Kidney epithelial cell (primary cell): Measurements from ENCODE around the gene ENOSF1. TPM values are rescaled to one million over a fixed set of nuclear protein-coding genes. Genes with fewer than 3 reads are reported as not detected.

Experiments
- DNase-seq: peaks from one replicate; pipeline ENCODE4 v3.0.0-alpha.2; 2010; ENCODE audit warnings: low read depth
- H3K27me3 ChIP-seq: 2 replicates; pipeline ENCODE4 v1.6.0; 2011; ENCODE audit warnings: low read length; ENCODE audit not compliant: control insufficient read depth, insufficient read depth
- H3K36me3 ChIP-seq: 2 replicates; pipeline ENCODE4 v1.5.1; 2011; ENCODE audit warnings: low read length; ENCODE audit not compliant: control insufficient read depth, insufficient read depth
- H3K4me3 ChIP-seq: 2 replicates; pipeline ENCODE4 v1.5.1; 2011; ENCODE audit warnings: low read depth, mild to moderate bottlenecking, control low read depth, low read length
- total RNA-seq: library from RNA; depleted of rRNA; stranded (reverse); fragments of >200 nt; gene quantifications from 2 replicates; pipeline ENCODE4 v1.2.3, GENCODE V29; 2015
- TF ChIP-seq, protein P1 (sequence below): IDR thresholded peaks from 2 replicates; pipeline ENCODE4 v1.5.1; 2011; ENCODE audit warnings: mild to moderate bottlenecking, moderate library complexity, low read length, control low read depth, inconsistent platforms; ENCODE audit not compliant: insufficient read depth, poor library complexity, severe bottlenecking

ENOSF1 gene
- total RNA-seq, 1 donor from 2014 or later, result 29.7 TPM

DNA sequence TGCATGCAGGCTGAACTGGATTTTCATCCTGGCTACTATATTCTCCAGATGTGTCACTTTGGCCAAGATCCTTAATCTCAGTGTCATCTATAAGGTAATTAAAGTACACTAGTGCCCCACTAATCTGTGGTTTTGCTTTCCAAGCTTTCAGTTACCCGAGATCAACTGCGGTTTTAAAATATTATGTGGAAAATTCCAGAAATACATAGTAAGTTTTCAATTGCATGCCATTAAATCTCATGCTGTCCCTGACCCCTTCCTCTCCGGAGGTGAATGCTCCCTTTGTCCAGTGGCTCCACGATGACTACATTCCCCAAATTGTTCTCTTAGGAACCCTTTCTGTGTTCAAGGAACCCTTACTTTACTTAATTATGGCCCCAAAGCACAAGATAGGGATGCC, 60.3 kb downstream of the ENOSF1 start:
- Histone ChIP-seq H3K27me3 (no peaks in the 10 kb centered on the region), H3K4me3 (no peak overlapping the region), H3K36me3 (no peaks in the 10 kb centered on the region)
- DNase-seq, result no peak
- TF ChIP-seq, protein P1, sequence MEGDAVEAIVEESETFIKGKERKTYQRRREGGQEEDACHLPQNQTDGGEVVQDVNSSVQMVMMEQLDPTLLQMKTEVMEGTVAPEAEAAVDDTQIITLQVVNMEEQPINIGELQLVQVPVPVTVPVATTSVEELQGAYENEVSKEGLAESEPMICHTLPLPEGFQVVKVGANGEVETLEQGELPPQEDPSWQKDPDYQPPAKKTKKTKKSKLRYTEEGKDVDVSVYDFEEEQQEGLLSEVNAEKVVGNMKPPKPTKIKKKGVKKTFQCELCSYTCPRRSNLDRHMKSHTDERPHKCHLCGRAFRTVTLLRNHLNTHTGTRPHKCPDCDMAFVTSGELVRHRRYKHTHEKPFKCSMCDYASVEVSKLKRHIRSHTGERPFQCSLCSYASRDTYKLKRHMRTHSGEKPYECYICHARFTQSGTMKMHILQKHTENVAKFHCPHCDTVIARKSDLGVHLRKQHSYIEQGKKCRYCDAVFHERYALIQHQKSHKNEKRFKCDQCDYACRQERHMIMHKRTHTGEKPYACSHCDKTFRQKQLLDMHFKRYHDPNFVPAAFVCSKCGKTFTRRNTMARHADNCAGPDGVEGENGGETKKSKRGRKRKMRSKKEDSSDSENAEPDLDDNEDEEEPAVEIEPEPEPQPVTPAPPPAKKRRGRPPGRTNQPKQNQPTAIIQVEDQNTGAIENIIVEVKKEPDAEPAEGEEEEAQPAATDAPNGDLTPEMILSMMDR, result no peak

DNA sequence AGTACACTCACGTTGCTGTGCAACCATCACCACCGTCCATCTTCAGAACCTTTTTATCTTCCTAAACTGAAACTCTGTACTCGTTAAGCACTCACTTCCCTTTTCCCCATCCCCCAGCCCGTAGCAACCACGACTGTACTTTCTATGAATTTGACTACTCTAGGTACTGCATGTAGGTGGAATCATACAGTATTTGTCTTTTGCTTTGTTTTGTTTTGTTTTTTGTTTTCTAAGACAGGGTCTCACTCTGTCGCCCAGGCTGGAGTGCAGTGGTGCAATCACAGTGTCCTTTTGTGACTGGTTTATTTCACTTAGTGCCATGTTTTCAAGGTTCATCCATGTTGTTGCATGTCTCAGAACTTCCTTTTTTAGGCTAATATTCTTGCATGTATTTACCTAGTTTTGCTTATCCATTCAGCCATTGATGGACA, 62.0 kb downstream of the ENOSF1 start:
- no peaks in the 10 kb centered on the region for H3K36me3 ChIP-seq
- no peak overlapping the region for H3K4me3 ChIP-seq
- TF ChIP-seq, protein P1, result no peak
- no peaks in the 10 kb centered on the region for H3K27me3 ChIP-seq
- DNase-seq, result no peak

DNA sequence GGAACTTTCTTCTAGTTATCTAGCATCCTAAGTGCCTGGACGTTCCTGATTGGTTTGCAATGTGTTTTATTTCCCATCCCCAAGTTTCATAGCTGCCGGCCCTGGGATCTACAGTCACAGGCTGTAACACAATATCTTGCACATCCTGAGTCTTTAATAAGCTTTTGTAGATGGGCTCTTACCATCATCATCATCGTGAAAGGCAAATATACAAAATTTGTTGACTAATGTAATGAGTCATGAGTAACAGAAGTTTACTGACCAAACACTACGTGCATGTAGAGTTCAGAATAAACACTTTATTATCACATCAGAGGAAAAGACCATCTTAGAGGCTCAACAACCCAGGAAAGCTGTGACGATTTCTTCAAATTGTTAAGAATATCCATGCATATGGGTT, 63.1 kb downstream of the ENOSF1 start:
- H3K4me3 ChIP-seq, result no peak overlapping the region
- DNase-seq, result no peak
- no peaks in the 10 kb centered on the region for H3K36me3 ChIP-seq
- TF ChIP-seq, protein P1, result no peak
- H3K27me3 ChIP-seq, result no peaks in the 10 kb centered on the region

DNA sequence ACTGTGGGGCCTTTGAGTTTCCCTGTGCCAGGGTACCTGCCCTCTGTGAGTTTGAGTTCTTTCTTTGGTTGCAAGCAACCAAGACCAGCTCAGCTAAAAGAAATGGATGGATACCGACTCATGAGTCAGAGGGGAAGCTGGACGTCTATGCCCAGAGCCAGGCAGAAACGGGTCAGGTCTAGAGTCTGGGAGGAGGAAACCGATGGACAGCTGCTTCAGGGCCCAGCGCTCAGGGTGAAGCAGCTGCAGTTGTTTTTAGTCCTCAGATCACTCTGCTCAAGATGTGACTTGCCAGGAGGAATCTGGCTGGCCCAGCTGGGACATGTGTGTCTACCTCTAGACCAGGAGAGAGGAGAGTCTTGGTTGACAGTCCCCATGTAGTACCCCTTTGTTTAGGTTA, 65.1 kb downstream of the ENOSF1 start:
- no peak for DNase-seq
- Histone ChIP-seq H3K27me3 (no peaks in the 10 kb centered on the region), H3K36me3 (no peaks in the 10 kb centered on the region), H3K4me3 (no peak overlapping the region)
- TF ChIP-seq, protein P1, result no peak

DNA sequence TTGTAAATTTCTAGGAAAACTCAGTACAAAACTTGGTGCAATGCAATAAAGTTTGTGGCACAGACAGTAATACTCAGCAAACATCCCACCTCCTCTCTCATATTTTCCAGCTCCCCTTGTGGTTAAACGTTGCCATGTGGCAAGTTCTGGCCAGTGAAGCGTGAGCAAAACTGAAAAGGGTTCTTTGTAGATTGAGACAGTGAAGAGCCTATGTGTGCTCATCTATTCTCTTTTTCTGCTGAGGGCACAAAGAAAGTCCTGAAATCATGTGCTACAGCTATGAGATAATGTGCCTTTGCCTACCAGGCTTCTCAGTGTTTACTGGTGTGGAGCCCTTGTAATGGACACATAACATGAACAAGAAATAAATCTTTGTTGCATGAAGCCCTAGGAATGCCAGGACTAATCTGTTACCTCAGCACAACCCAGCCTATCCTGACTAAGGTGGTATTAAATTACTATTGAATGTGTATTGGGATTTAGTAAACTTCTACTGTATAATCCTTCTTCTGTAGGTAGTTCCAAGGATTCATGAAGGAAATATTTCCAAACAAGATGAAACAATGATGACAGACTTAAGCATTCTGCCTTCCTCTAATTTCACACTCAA, 67.9 kb downstream of the ENOSF1 start:
- TF ChIP-seq, protein P1, result peak; percentile 12
- H3K4me3 ChIP-seq, result no peak overlapping the region
- H3K36me3 ChIP-seq, result no peaks in the 10 kb centered on the region
- peak; percentile 10 for DNase-seq
- no peaks in the 10 kb centered on the region for H3K27me3 ChIP-seq

DNA sequence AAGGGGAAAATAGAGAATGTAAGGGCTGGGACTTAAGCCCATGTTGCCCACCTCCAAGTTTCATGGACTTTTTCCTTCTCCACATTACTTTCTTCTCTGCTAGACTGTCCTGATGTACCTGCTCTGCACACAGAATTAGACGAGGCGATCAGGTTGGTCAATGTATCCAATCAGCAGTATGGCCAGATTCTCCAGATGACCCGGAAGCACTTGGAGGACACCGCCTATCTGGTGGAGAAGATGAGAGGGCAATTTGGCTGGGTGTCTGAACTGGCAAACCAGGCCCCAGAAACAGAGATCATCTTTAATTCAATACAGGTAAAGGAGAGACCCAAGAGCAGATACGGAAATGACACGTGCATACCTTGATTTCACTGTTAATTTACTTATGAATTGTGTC, 71.2 kb downstream of the ENOSF1 start:
- no peaks in the 10 kb centered on the region for H3K36me3 ChIP-seq
- H3K4me3 ChIP-seq, result no peak overlapping the region
- TF ChIP-seq, protein P1, result no peak
- DNase-seq, result no peak
- H3K27me3 ChIP-seq, result no peaks in the 10 kb centered on the region
